Psoas muscle (tissue), 8 donors: ENCODE results near the gene LOXL1. TPM values are rescaled to one million over a fixed set of nuclear protein-coding genes. Genes with fewer than 3 reads are reported as not detected.

Experiments
- ATAC-seq, 4 donors: fragments of 200-7000 bp; cut with Tn5 transposase; one replicate each; pipeline ENCODE4 v1.9.1; 2020; ENCODE audit warnings: moderate library complexity in 3 of 4, mild to moderate bottlenecking in 2 of 4
- DNase-seq, 2 donors: peaks; one replicate each; pipeline ENCODE4 v3.0.0-alpha.2; 2020
- H3K27ac ChIP-seq: fragments of 200-600 bp; one replicate; pipeline ENCODE4 v1.8.0; 2022
- H3K27me3 ChIP-seq, 3 donors: fragments of 200-600 bp in 1 of 3; one replicate each; pipeline versions ENCODE4 v1.6.1 to v1.8.0; 2013 to 2022; ENCODE audit warnings: low read length in 2 of 3, mild to moderate bottlenecking in 2 of 3, moderate library complexity in 1 of 3; ENCODE audit not compliant: insufficient read depth in 3 of 3
- H3K36me3 ChIP-seq, 2 donors: fragments of 200-600 bp in 1 of 2; one replicate each; pipeline versions ENCODE4 v1.6.1 to v1.8.0; 2013 to 2022; ENCODE audit warnings: low read depth in 1 of 2, mild to moderate bottlenecking in 1 of 2, moderate library complexity in 1 of 2; ENCODE audit not compliant: insufficient read depth in 1 of 2
- H3K4me1 ChIP-seq: fragments of 200-600 bp; one replicate; pipeline ENCODE4 v1.8.0; 2022
- H3K4me3 ChIP-seq: fragments of 200-600 bp; one replicate; pipeline ENCODE4 v1.8.0; 2022; ENCODE audit warnings: mild to moderate bottlenecking
- H3K9me3 ChIP-seq: fragments of 200-600 bp; one replicate; pipeline ENCODE4 v1.8.0; 2022
- WGBS, 3 donors: extraction: QIAGEN DNeasy Blood & Tissue Kit; methylation state at CpG; one replicate each; pipeline versions ENCODE4 v1.1.6 to v1.1.7; 2013; 5-methylcytosine and 5-hydroxymethylcytosine counted together
- intact Hi-C, 2 donors: fragments of 100-400 bp; cut with DNase I; formaldehyde crosslinking; loops; one replicate each; pipeline versions ENCODE4 v1.11.0 to v1.14.2; 2022
- polyA plus RNA-seq, 3 donors: library from polyadenylated mRNA; stranded (reverse); fragments of 200-250 nt; gene quantifications; one replicate each; pipeline ENCODE4 v1.2.3, GENCODE V29; 2013
- total RNA-seq, 4 donors: library from RNA; stranded (reverse); fragmentation: NEBNext Ultra II Directional in 2 of 4; extraction: Animal tissue kit (Norgen Biotek cat#: 25700) in 2 of 4; gene quantifications; one replicate each; pipeline versions ENCODE4 v1.2.1 to v1.2.4, GENCODE V29; 2021 to 2023
- TF ChIP-seq, protein P1 (sequence below): fragments of 200-600 bp; IDR thresholded peaks from one replicate; pipeline ENCODE4 v1.8.0; 2022; ENCODE audit warnings: antibody characterized with exemption
- donor health status: healthy with polysubstance abuse.
- donor health status: DM: no; HTN: no; CAD: no; lungs with moderate emphysema.
- donor health status: Bipolar disorder and iron deficiency.
- donor health status: healthy.
- donor health status: DM: yes; HTN: yes; CAD: no.
- donor health status: DM: no; HTN: no; CAD: no.
- donor health status: DM: no; HTN: no; CAD: no.
- donor health status: DM: yes; HTN: yes; CAD: no.

LOXL1 gene
- total and polyA plus RNA-seq, 7 donors = 1.6 to 8.7 (median 5.1) TPM

DNA sequence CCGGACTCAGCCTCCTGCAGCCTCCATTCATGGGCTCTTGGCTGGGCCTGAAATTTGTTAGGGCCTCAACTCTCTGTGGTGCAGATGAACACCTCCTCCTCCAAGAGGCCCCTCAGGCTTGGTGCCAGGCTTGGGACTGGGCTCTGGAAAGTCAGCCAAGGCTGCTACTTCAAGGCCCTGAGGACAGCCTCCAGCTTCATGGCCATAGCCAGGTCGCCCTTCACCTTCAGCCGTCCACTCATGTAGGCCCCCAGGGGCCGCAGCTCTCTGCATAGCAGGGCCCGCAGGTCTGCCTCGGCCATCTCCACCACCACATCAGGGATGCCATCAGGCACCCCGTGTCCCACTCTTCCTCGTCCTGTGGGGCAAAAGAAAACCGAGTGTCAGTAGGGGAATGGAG, 57.5 kb downstream of the LOXL1 start:
- no peaks in the 10 kb centered on the region for H3K27me3 ChIP-seq
- no peak overlapping the region for H3K4me3 ChIP-seq
- peak overlapping the region; percentile 84 for H3K27ac ChIP-seq
- TF ChIP-seq, protein P1, sequence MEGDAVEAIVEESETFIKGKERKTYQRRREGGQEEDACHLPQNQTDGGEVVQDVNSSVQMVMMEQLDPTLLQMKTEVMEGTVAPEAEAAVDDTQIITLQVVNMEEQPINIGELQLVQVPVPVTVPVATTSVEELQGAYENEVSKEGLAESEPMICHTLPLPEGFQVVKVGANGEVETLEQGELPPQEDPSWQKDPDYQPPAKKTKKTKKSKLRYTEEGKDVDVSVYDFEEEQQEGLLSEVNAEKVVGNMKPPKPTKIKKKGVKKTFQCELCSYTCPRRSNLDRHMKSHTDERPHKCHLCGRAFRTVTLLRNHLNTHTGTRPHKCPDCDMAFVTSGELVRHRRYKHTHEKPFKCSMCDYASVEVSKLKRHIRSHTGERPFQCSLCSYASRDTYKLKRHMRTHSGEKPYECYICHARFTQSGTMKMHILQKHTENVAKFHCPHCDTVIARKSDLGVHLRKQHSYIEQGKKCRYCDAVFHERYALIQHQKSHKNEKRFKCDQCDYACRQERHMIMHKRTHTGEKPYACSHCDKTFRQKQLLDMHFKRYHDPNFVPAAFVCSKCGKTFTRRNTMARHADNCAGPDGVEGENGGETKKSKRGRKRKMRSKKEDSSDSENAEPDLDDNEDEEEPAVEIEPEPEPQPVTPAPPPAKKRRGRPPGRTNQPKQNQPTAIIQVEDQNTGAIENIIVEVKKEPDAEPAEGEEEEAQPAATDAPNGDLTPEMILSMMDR = no peak
- ATAC-seq = no peak
- WGBS, 3 donors = 85 to 91% (median 89%) methylated on average over 9 of the region's 9 CpGs
- H3K4me1 ChIP-seq = peaks cover 49% of the 10 kb centered on the region
- intact Hi-C loops = no loop called here
- H3K36me3 ChIP-seq = peaks cover 0 to 42% of the 10 kb centered on the region in 2 donors
- DNase-seq = no peak
- no peaks in the 10 kb centered on the region for H3K9me3 ChIP-seq

DNA sequence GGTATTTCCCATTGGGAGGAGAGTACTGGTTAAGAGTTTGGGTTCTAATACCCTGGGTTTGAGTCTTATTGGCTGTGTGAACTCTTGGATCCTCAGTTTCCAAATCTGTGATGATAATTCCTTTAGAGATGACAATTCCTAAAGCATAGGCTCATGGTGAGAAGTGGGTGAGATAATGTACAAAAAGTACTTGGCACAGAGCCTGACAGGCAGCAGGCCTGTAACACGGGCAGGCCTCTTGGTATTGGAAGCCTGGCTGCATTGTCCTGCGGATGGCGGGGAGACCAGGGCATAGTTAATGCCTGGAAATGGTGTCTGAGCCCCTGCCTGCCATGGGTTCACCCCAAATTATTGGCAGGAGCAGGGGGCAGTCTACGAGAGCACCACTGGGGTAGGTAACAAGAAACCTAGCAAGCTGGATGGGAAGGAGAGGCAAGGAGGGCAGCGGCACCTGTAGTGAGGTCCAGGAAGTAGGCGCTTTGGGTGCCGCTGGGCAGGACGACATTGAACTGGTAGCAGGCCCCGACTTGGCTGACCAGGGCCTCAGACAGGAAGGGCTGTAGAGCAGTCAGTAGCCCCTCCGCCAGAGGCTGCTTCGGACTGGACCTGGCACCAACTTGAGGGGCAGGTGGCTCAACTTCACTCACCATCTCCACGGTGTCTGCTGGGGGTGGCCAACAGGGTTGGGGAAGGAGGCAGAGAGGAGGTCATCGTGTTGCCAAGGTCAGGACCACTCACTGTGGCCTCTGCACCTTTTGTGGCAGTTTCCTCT, 58.1 kb downstream of the LOXL1 start:
- TF ChIP-seq, protein P1 = no peak
- ATAC-seq (no peak), DNase-seq (no peak)
- H3K4me3 ChIP-seq = no peak overlapping the region
- intact Hi-C loops = no loop called here
- no peaks in the 10 kb centered on the region for H3K9me3 ChIP-seq
- H3K27ac ChIP-seq = peak overlapping the region; percentile 84
- H3K27me3 ChIP-seq = no peaks in the 10 kb centered on the region
- peaks cover 55% of the 10 kb centered on the region for H3K4me1 ChIP-seq
- 70 to 73% (median 72%) methylated on average over 13 of the region's 13 CpGs for WGBS, 3 donors
- peaks cover 0 to 49% of the 10 kb centered on the region in 2 donors for H3K36me3 ChIP-seq

DNA sequence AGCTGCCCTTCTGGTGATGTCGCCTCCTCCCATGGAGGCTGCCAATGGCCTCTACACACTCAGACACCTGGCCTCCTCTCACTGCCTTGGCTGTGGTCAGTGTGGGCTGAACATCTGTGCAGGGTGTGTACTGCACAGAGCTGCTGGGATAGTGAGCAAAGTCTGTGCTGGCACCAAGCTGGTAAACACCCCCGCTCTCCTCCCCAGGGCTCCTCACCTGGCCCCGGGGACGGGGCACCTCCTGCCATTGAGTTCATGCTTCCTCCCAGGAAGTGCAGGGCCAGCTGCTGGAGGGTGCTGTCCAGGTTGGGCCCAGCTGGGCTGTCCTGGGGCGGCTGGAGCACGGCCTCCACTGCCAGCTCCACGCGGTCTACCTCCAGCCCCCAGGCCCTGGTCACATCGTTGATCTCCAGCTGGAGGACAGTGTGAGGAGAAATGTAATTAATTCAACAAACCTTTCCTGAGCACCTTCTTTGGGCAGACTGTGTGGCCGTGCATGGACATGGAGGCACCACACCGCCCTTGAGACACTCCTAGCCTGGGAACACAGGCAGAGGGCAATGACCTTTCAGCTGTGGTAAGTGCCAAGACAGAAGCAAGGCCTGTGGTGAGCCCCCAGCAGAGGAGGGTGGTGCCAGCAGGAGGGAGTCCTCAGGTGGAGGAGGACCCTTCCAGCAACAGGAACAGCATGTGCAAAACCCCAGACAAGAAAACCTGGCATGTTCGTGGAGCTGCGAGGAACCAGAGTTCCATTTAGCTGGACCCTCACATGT, 59.0 kb downstream of the LOXL1 start:
- TF ChIP-seq, protein P1 = no peak
- no peak overlapping the region for H3K4me3 ChIP-seq
- H3K9me3 ChIP-seq = no peaks in the 10 kb centered on the region
- no peaks in the 10 kb centered on the region for H3K27me3 ChIP-seq
- DNase-seq (no peak), ATAC-seq (no peak)
- intact Hi-C loops = loop anchor here in 1 of 2 donors (5.0 kb wide), 1 partner anchor 57 kb away; no protein-coding TSS in a partner anchor
- peaks cover 63% of the 10 kb centered on the region for H3K4me1 ChIP-seq
- peaks cover 0 to 50% of the 10 kb centered on the region in 2 donors for H3K36me3 ChIP-seq
- 70 to 74% (median 72%) methylated on average over 13 of the region's 13 CpGs for WGBS, 3 donors
- no peak overlapping the region for H3K27ac ChIP-seq

DNA sequence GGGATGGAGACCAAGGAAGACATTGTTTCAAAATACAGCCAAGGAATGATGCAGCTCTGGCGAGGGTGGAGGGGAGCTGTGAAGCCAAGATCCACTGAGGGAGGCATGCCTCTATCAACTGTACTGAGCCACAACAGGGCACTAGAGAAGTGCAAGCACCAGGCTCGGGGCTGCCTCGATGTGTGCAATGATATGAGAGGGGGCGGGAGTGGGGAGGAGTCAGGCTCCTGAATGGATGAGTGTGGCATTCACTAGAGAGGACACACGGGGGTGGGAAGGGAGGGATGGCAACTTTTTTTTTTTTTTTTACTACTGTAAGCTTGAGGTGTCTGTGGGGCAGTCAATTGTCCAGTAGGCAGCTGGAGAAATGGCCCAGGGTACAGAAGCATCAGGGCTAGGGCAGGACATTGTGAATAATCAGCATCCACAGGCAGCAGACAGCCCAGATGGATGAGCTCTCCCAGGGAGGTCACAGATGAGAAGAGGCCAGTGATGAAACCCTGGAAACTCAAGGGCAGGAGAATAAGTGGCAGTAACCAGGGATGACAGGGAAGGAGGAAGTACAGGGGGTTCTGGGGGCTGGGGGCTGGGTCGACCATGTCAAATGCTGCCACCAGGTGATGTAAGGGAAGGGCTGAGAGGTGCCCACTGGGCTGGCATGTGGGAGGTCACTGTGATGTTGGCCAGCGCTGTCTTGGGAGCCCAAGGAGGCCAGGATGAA, 60.0 kb downstream of the LOXL1 start:
- Histone ChIP-seq H3K36me3 (peaks cover 0 to 50% of the 10 kb centered on the region in 2 donors), H3K4me3 (no peak overlapping the region), H3K27me3 (no peaks in the 10 kb centered on the region), H3K4me1 (peaks cover 68% of the 10 kb centered on the region), H3K27ac (peak overlapping the region; percentile 30), H3K9me3 (no peaks in the 10 kb centered on the region)
- 56 to 58% (median 56%) methylated on average over 7 of the region's 7 CpGs for WGBS, 3 donors
- no peak for DNase-seq
- TF ChIP-seq, protein P1 = no peak
- ATAC-seq = no peak
- intact Hi-C loops = loop anchor here in 1 of 2 donors (5.0 kb wide), 1 partner anchor 56 kb away; no protein-coding TSS in a partner anchor
